ENCODE results near the gene CKAP5. TPM values are rescaled to one million over a fixed set of nuclear protein-coding genes. Genes with fewer than 3 reads are reported as not detected.

The CKAP5 gene
- polyA plus RNA-seq, 1 of the 3 experiments (the other 2 are of a cell fraction), result 51.7 TPM

GRCh38 chr11:46836431-46836830 lies 9.6 kb downstream of the CKAP5 start:
- no peaks in the 10 kb centered on the region for H3K9me2 ChIP-seq
- POLR2A ChIA-PET, result no interaction called here

More at GRCh38 chr11:46836431-46836830, 9.6 kb downstream of the CKAP5 start:
- DNase-seq, result no peak
- Histone ChIP-seq H3K27ac (ENCODE audit: low read depth in 2 of 2, low read length in 1 of 2) (no peak overlapping the region), H3K4me1 (ENCODE audit: control insufficient read depth in 1 of 2, insufficient read depth in 2 of 2, low read depth in 1 of 2, low read length in 1 of 2) (peaks cover 5 to 13% of the 10 kb centered on the region in 2 experiments; a peak in 2 of 4 replicates), H2AFZ (ENCODE audit: low read depth) (no peak overlapping the region), H3F3A (replicated peaks; ENCODE audit: insufficient read depth) (no peaks in the 10 kb centered on the region), H3K9ac (no peak overlapping the region), H3K4me3 (ENCODE audit: low read depth in 2 of 2, low read length in 1 of 2) (no peak overlapping the region), H3K27me3 (ENCODE audit: insufficient read depth) (no peaks in the 10 kb centered on the region), H3K9me3 (no peaks in the 10 kb centered on the region), H4K20me1 (ENCODE audit: insufficient read depth) (peaks cover 62% of the 10 kb centered on the region), H3K36me3 (replicated peaks in 1 of 2; ENCODE audit: control insufficient read depth in 1 of 2, insufficient read depth in 2 of 2, low read length in 1 of 2) (peaks cover 0 to 12% of the 10 kb centered on the region in 2 experiments), H3K79me2 (ENCODE audit: insufficient read depth) (peaks cover 100% of the 10 kb centered on the region), H3K4me2 (no peak overlapping the region)
- CTCF ChIA-PET, result interaction anchor here (1.0 kb wide), 1 partner anchor 93 kb away, joined by 3 read pairs; no protein-coding TSS in a partner anchor
- WGBS (ENCODE audit: low lambda C conversion rate), result 95% methylated on average over 1 of the region's 1 CpG
- TF ChIP-seq REST (IDR thresholded peaks at IDR 0.05; ENCODE audit: low read depth, low read length), result no peak
- TF ChIP-seq RCOR1 (IDR thresholded peaks at IDR 0.05; ENCODE audit: low read length), result no peak
- no peak for TF ChIP-seq FOSL2 (IDR thresholded peaks at IDR 0.05; ENCODE audit: borderline replicate concordance, low read depth)
- no peak for TF ChIP-seq CTCF (IDR thresholded peaks at IDR 0.05)
- TF ChIP-seq CHD2 (IDR thresholded peaks at IDR 0.05; ENCODE audit: low read length, partially characterized antibody), result no peak
- TF ChIP-seq NRF1 (IDR thresholded peaks at IDR 0.05; ENCODE audit: low read depth, low read length), result no peak
- TF ChIP-seq SMC3 (IDR thresholded peaks at IDR 0.05; ENCODE audit: low read depth, low read length), result no peak
- TF ChIP-seq ELF1 (IDR thresholded peaks at IDR 0.05), result no peak
- TF ChIP-seq EP300 (IDR thresholded peaks at IDR 0.05; ENCODE audit: borderline replicate concordance in 1 of 2, low read depth in 1 of 2, low read length in 1 of 2), result no peak
- TF ChIP-seq GABPA (IDR thresholded peaks at IDR 0.05; ENCODE audit: low read depth), result no peak
- TF ChIP-seq YY1 (IDR thresholded peaks at IDR 0.05; ENCODE audit: low read depth), result no peak
- no peak for TF ChIP-seq GATA2 (CRISPR knock-in tag; IDR thresholded peaks at IDR 0.05)
- no peak for TF ChIP-seq FOXM1 (IDR thresholded peaks at IDR 0.05; ENCODE audit: low read depth)
- no peak for TF ChIP-seq NFIC (IDR thresholded peaks at IDR 0.05; ENCODE audit: borderline replicate concordance)
- no peak for TF ChIP-seq MAX (IDR thresholded peaks at IDR 0.05; ENCODE audit: low read depth)
- TF ChIP-seq USF2 (IDR thresholded peaks at IDR 0.05; ENCODE audit: borderline replicate concordance, low read depth, low read length), result no peak
- no peak for TF ChIP-seq TCF12 (IDR thresholded peaks at IDR 0.05)
- no peak for TF ChIP-seq MXI1 (IDR thresholded peaks at IDR 0.05; ENCODE audit: low read depth, low read length)
- TF ChIP-seq PBX3 (IDR thresholded peaks at IDR 0.05), result no peak

Data from SK-N-SH (cell line).